ENCODE results near the gene ARHGAP15. TPM values are rescaled to one million over a fixed set of nuclear protein-coding genes. Genes with fewer than 3 reads are reported as not detected.

The ARHGAP15 gene
- total RNA-seq, 1 donor from 2014 or later: 9.1 TPM

DNA sequence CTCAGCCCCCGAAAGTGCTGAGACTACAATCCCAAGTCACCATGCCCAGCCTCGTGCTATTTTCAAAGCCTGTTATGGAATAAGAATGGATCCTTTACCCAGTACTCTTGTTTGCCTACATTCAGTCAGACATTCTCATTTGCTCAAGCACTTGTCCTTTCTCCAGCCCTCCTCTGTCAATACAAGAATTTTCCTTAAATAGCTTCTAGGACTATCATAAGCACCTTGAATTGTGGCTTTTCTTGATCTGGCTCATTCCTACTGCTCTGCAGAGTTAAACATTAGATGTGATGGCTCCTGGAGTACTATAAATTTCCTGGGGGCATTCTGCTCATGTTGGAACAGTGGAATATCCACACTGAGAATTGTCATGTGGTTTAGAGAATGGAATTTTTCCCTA is 506.1 kb downstream of the ARHGAP15 start:
- Histone ChIP-seq H3K27ac (no peak overlapping the region), H3K4me1 (no peaks in the 10 kb centered on the region), H3K4me3 (no peak overlapping the region), H3K36me3 (no peaks in the 10 kb centered on the region), H3K27me3 (no peaks in the 10 kb centered on the region), H3K9me3 (no peaks in the 10 kb centered on the region)
- intact Hi-C loops (cut with DNase I): no loop called here
- TF ChIP-seq POLR2A (IDR thresholded peaks at IDR 0.05) (no peak), POLR2AphosphoS5 (IDR thresholded peaks at IDR 0.05; ENCODE audit: insufficient read depth in 1 of 2, low read depth in 1 of 2) (no peak)
- TF ChIP-seq, protein P1, sequence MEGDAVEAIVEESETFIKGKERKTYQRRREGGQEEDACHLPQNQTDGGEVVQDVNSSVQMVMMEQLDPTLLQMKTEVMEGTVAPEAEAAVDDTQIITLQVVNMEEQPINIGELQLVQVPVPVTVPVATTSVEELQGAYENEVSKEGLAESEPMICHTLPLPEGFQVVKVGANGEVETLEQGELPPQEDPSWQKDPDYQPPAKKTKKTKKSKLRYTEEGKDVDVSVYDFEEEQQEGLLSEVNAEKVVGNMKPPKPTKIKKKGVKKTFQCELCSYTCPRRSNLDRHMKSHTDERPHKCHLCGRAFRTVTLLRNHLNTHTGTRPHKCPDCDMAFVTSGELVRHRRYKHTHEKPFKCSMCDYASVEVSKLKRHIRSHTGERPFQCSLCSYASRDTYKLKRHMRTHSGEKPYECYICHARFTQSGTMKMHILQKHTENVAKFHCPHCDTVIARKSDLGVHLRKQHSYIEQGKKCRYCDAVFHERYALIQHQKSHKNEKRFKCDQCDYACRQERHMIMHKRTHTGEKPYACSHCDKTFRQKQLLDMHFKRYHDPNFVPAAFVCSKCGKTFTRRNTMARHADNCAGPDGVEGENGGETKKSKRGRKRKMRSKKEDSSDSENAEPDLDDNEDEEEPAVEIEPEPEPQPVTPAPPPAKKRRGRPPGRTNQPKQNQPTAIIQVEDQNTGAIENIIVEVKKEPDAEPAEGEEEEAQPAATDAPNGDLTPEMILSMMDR (IDR thresholded peaks at IDR 0.05): no peak
- no peak for DNase-seq (ENCODE audit: extremely low spot score in 2 of 2)

DNA sequence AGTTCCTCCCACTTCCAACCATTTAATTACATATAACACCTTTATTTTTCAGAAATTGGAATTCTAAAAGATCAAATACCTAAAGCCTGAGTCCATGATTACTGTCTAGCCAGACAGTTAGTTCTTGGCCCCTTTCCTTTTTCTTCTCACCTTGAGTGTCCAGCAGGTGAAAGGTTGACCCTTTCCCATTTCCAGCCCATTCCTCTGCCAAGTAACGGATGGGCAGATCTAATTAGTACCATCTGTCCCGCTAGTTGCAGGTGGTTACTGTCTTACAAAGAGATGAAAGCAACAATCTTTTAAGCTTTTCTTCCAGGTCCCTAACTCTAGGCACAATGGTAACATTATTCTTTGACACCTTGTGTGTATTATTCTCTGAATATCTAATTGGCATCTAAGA is 506.7 kb downstream of the ARHGAP15 start:
- Histone ChIP-seq H3K4me3 (no peak overlapping the region), H3K27me3 (no peaks in the 10 kb centered on the region), H3K4me1 (no peaks in the 10 kb centered on the region), H3K9me3 (no peaks in the 10 kb centered on the region), H3K36me3 (no peaks in the 10 kb centered on the region), H3K27ac (no peak overlapping the region)
- TF ChIP-seq, protein P1 (IDR thresholded peaks at IDR 0.05): no peak
- intact Hi-C loops (cut with DNase I): no loop called here
- no peak for DNase-seq (ENCODE audit: extremely low spot score in 2 of 2)

DNA sequence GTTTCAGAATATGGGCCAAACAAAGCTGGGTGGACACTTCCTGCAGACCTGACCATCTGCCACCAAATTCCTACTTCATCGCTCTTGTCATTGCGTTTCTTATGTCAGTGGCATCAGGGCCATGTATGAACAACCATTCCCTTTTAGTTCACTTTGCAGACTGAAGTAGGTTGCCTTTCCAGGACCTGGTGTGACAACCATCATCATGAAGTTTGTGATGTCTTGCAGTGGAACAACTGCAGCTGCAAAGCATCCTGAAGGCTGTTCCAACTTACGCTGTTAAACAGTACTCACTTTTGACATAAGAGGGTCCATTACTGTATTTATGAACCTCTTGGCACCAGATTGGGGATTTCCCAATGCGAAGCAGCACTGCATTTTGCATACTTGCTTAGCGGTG is 511.6 kb downstream of the ARHGAP15 start:
- H3K4me3 ChIP-seq: no peak overlapping the region
- DNase-seq (ENCODE audit: extremely low spot score in 2 of 2): no peak
- H3K27ac ChIP-seq: no peak overlapping the region
- H3K9me3 ChIP-seq: no peaks in the 10 kb centered on the region
- no peaks in the 10 kb centered on the region for H3K36me3 ChIP-seq
- intact Hi-C loops (cut with DNase I): no loop called here
- TF ChIP-seq, protein P1 (IDR thresholded peaks at IDR 0.05): no peak
- no peak for TF ChIP-seq POLR2A (IDR thresholded peaks at IDR 0.05)
- TF ChIP-seq POLR2AphosphoS5 (IDR thresholded peaks at IDR 0.05; ENCODE audit: insufficient read depth in 1 of 2, low read depth in 1 of 2): no peak
- no peaks in the 10 kb centered on the region for H3K4me1 ChIP-seq
- no peaks in the 10 kb centered on the region for H3K27me3 ChIP-seq

DNA sequence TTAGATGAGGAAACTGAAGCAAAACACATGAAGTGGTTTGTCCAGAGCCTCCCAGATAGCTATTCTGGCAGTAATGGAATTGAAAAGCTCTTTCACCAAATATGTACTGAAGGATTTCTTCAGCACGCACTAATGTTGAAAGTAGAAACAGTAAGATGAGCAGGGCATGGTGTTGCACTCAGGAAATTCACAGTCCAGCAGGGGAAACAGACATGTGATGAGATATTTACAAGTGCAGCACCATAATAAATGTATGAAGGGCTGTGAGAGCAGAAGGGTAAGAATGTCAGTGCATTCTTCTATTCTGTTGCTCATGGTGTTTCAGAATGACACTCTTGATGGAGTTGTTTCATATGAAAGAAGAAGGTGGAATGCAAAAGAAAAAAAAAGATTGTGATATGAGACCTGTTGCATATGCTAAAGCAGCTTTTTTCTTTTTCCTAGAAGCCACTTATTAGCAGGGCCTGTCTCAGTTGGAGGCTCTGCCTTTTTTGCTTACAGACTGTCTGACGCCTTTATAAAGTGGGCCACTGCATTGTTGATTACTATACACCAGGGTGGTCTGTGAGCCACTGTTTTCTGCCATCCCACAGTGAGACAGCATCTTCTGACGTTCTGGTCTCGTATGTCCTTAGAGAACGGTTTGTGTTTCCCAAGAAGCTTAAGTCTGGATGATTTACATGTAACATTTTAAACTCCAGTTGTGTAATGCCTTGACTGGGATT is 516.9 kb downstream of the ARHGAP15 start:
- H3K9me3 ChIP-seq: no peaks in the 10 kb centered on the region
- H3K4me1 ChIP-seq: no peaks in the 10 kb centered on the region
- TF ChIP-seq POLR2A (IDR thresholded peaks at IDR 0.05) (no peak), POLR2AphosphoS5 (IDR thresholded peaks at IDR 0.05; ENCODE audit: insufficient read depth in 1 of 2, low read depth in 1 of 2) (no peak)
- TF ChIP-seq, protein P1 (IDR thresholded peaks at IDR 0.05): no peak
- no peaks in the 10 kb centered on the region for H3K27me3 ChIP-seq
- DNase-seq (ENCODE audit: extremely low spot score in 2 of 2): no peak
- intact Hi-C loops (cut with DNase I): no loop called here
- H3K4me3 ChIP-seq: no peak overlapping the region
- no peaks in the 10 kb centered on the region for H3K36me3 ChIP-seq
- no peak overlapping the region for H3K27ac ChIP-seq

DNA sequence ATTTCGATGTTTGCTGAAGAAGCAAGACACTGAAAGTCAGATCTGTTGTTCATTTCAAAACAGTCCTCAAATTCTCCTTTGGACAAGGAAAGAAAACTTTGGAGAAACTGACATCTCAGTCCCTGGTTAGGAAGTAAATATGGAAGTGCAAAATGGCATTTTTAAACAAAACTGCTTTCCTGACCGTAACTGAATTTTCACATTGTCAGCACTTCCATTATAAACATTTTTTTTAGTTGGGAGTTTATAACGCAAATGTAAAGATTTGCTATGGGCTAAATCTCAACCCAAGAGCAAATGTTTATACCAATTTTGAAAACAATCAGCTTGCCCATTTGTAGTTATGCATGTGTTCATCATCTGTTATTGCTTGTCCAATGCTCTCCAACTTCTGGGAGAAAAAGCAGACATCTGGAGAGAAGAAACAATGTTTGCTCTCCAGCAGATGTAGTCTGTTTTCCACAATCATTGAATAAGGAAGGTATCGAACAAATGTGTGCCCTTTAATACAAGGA is 520.1 kb downstream of the ARHGAP15 start:
- no peaks in the 10 kb centered on the region for H3K27me3 ChIP-seq
- no peaks in the 10 kb centered on the region for H3K9me3 ChIP-seq
- TF ChIP-seq POLR2A (IDR thresholded peaks at IDR 0.05): no peak
- TF ChIP-seq, protein P1 (IDR thresholded peaks at IDR 0.05): no peak
- no peak for TF ChIP-seq POLR2AphosphoS5 (IDR thresholded peaks at IDR 0.05; ENCODE audit: insufficient read depth in 1 of 2, low read depth in 1 of 2)
- no peaks in the 10 kb centered on the region for H3K36me3 ChIP-seq
- H3K4me1 ChIP-seq: no peaks in the 10 kb centered on the region
- H3K4me3 ChIP-seq: no peak overlapping the region
- no peak overlapping the region for H3K27ac ChIP-seq
- intact Hi-C loops (cut with DNase I): no loop called here
- no peak for DNase-seq (ENCODE audit: extremely low spot score in 2 of 2)

Measured in vagina (tissue), 2 donors.